HL-60 (cell line): ENCODE measurements around the gene ANKH.

Experiments used
- CTCF ChIP-seq: IDR thresholded peaks from one replicate; pipeline ENCODE4 v1.5.1; 2011; ENCODE audit warnings: low read length, control low read depth, inconsistent platforms; ENCODE audit not compliant: insufficient read depth
- POLR2AphosphoS5 ChIP-seq: IDR thresholded peaks from 2 replicates; pipeline ENCODE4 v1.6.1; 2012; ENCODE audit warnings: low read depth
- REST ChIP-seq: IDR thresholded peaks from 2 replicates; pipeline ENCODE4 v1.6.1; 2012; ENCODE audit warnings: low read depth; ENCODE audit not compliant: insufficient replicate concordance

DNA sequence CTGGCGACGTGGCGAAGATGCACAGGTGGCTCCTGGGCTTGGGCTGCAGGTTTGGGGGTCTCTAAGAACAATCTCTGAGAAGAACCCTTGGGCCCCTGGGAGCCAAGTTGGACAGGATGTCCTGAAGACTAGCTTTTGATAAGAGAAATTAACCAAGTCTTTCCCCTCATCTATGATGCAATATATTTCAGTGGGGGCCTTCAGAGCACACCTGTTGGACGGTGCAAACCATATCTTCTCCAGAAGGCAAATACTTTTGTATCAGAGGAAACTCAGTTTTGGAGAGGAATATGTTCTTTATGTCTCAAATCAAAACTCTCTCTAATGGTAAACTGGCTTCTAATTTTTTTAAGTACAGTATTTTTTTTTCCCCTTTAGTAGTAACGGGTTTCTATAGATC, 178.5 kb downstream of the ANKH start:
- TF ChIP-seq CTCF (no peak), POLR2AphosphoS5 (no peak), REST (no peak)
